ENCODE data around the gene MRO.
"Not testable (repeated sequence)": the region's sequence is repeated elsewhere in the genome, so short reads cannot be mapped to it uniquely, and the experiment has no call there.

The MRO gene

GRCh38 chr18:50793641-50794565, 25.9 kb downstream of the MRO start:
- no peak for DNase-seq (ENCODE audit: low read depth in 3 of 3, low spot score in 1 of 3)

GRCh38 chr18:50792885-50793284, 26.9 kb downstream of the MRO start:
- no peak for DNase-seq (ENCODE audit: low read depth in 3 of 3, low spot score in 1 of 3)

- no peak for DNase-seq (ENCODE audit: low read depth in 3 of 3, low spot score in 1 of 3)
Measured at GRCh38 chr18:50791599-50792438, 28.0 kb downstream of the MRO start.

GRCh38 chr18:50790948-50791347, 28.9 kb downstream of the MRO start:
- DNase-seq (ENCODE audit: low read depth in 3 of 3, low spot score in 1 of 3), result no peak

- DNase-seq (ENCODE audit: low read depth in 3 of 3, low spot score in 1 of 3), result no peak
Measured at GRCh38 chr18:50790241-50790640, 29.6 kb downstream of the MRO start.

GRCh38 chr18:50788284-50788683, 31.5 kb downstream of the MRO start:
- no peak for DNase-seq (ENCODE audit: low read depth in 3 of 3, low spot score in 1 of 3)

GRCh38 chr18:50786864-50787263, 33.0 kb downstream of the MRO start:
- no peak for DNase-seq (ENCODE audit: low read depth in 3 of 3, low spot score in 1 of 3)

- DNase-seq (ENCODE audit: low read depth in 3 of 3, low spot score in 1 of 3), result no peak
Measured at GRCh38 chr18:50783553-50783952, 36.3 kb downstream of the MRO start.

- not testable (repeated sequence) for DNase-seq (ENCODE audit: low read depth in 3 of 3, low spot score in 1 of 3)
Measured at GRCh38 chr18:50779021-50779420, 40.8 kb downstream of the MRO start.

- no peak for DNase-seq (ENCODE audit: low read depth in 3 of 3, low spot score in 1 of 3)
Measured at GRCh38 chr18:50776383-50776782, 43.4 kb downstream of the MRO start.

GRCh38 chr18:50775726-50776125, 44.1 kb downstream of the MRO start:
- no peak for DNase-seq (ENCODE audit: low read depth in 3 of 3, low spot score in 1 of 3)

GRCh38 chr18:50775207-50775606, 44.6 kb downstream of the MRO start:
- DNase-seq (ENCODE audit: low read depth in 3 of 3, low spot score in 1 of 3), result no peak

- no peak for DNase-seq (ENCODE audit: low read depth in 3 of 3, low spot score in 1 of 3)
Measured at GRCh38 chr18:50769463-50769862, 50.4 kb downstream of the MRO start.

- DNase-seq (ENCODE audit: low read depth in 3 of 3, low spot score in 1 of 3), result no peak
Measured at GRCh38 chr18:50757358-50757757, 62.5 kb downstream of the MRO start.

GRCh38 chr18:50754297-50754696, 65.5 kb downstream of the MRO start:
- no peak for DNase-seq (ENCODE audit: low read depth in 3 of 3, low spot score in 1 of 3)

- DNase-seq (ENCODE audit: low read depth in 3 of 3, low spot score in 1 of 3), result no peak
Measured at GRCh38 chr18:50753311-50753710, 66.5 kb downstream of the MRO start.

- no peak for DNase-seq (ENCODE audit: low read depth in 3 of 3, low spot score in 1 of 3)
Measured at GRCh38 chr18:50751947-50752346, 67.9 kb downstream of the MRO start.

GRCh38 chr18:50751490-50751889, 68.3 kb downstream of the MRO start:
- DNase-seq (ENCODE audit: low read depth in 3 of 3, low spot score in 1 of 3), result no peak

GRCh38 chr18:50750546-50750945, 69.3 kb downstream of the MRO start:
- DNase-seq (ENCODE audit: low read depth in 3 of 3, low spot score in 1 of 3), result no peak

- DNase-seq (ENCODE audit: low read depth in 3 of 3, low spot score in 1 of 3), result no peak
Measured at GRCh38 chr18:50749945-50750344, 69.9 kb downstream of the MRO start.

GRCh38 chr18:50749421-50749820, 70.4 kb downstream of the MRO start:
- DNase-seq (ENCODE audit: low read depth in 3 of 3, low spot score in 1 of 3), result no peak

Data from stimulated activated CD4-positive, alpha-beta T cell treated with anti-CD3 and anti-CD28 coated beads, TNF-alpha, amount 100 ng/mL, for 1 hour (primary cell).